HepG2 (cell line): ENCODE data around the gene RPS27L.

Experiments used
- AGO1 ChIP-seq: fragments of 200-400 bp; formaldehyde crosslinking; IDR thresholded peaks from 2 replicates; pipeline ENCODE4 v1.6.1; 2017; ENCODE audit warnings: mild to moderate bottlenecking, low read depth, low read length, moderate library complexity; ENCODE audit not compliant: poor library complexity, severe bottlenecking
- ETV6 ChIP-seq: sonication (generic); formaldehyde crosslinking; conservative IDR thresholded peaks from 2 replicates; pipeline ENCODE4 v1.4.0; 2020; ENCODE audit warnings: missing genetic modification reagents
- EZH2 ChIP-seq: conservative IDR thresholded peaks from 2 replicates; pipeline ENCODE4 v1.6.1; 2012; ENCODE audit warnings: mild to moderate bottlenecking, low read depth, low read length, moderate library complexity
- FOXK2 ChIP-seq: fragments of 450-650 bp; IDR thresholded peaks from 2 replicates; pipeline ENCODE4 v1.6.1; 2016
- GATA4 ChIP-seq: sonication (generic); IDR thresholded peaks from 2 replicates; pipeline ENCODE4 v1.6.1; 2016; ENCODE audit warnings: antibody characterized with exemption, low read depth, borderline replicate concordance
- HMG20B ChIP-seq: conservative IDR thresholded peaks from 2 replicates; pipeline ENCODE4 v1.6.1; 2016; ENCODE audit warnings: missing genetic modification reagents, missing compliant biosample characterization
- JUN ChIP-seq: sonication (generic); formaldehyde crosslinking; IDR thresholded peaks from 2 replicates; pipeline ENCODE4 v1.4.0; 2020; ENCODE audit warnings: mild to moderate bottlenecking, missing genetic modification reagents
- MEIS2 ChIP-seq: sonication (generic); formaldehyde crosslinking; IDR thresholded peaks from 2 replicates; pipeline ENCODE4 v1.9.0; 2021; ENCODE audit warnings: mild to moderate bottlenecking, missing genetic modification reagents
- ONECUT2 ChIP-seq: sonication (generic); formaldehyde crosslinking; IDR thresholded peaks from 2 replicates; pipeline ENCODE4 v1.4.0; 2020; ENCODE audit warnings: missing genetic modification reagents
- POLR2AphosphoS5 ChIP-seq: IDR thresholded peaks from 2 replicates; pipeline ENCODE4 v1.6.1; 2012; ENCODE audit warnings: low read depth, low read length
- SIN3A ChIP-seq: IDR thresholded peaks from 2 replicates; pipeline ENCODE4 v1.6.1; 2011; ENCODE audit warnings: low read depth, mild to moderate bottlenecking, control low read depth, low read length, borderline replicate concordance

- TF ChIP-seq HMG20B (CRISPR knock-in tag) (no peak), ONECUT2 (CRISPR knock-in tag) (no peak), EZH2 (no peak), GATA4 (no peak), JUN (CRISPR knock-in tag) (no peak), SIN3A (no peak), AGO1 (no peak), ETV6 (no peak), FOXK2 (no peak), POLR2AphosphoS5 (no peak), MEIS2 (CRISPR knock-in tag) (no peak)
These were observed 5.9 kb upstream of the RPS27L start for GRCh38 chr15:63163217-63163616.
